Fibroblast of lung (primary cell): ENCODE data around the gene KIAA0753. TPM values are rescaled to one million over a fixed set of nuclear protein-coding genes. Genes with fewer than 3 reads are reported as not detected.

Source experiments
- DNase-seq, 2 donors: peaks; one replicate each; pipeline versions ENCODE4 v3.0.0 to v3.0.0-alpha.2; 2010; ENCODE audit warnings: low read depth in 2 of 2
- H2AFZ ChIP-seq: 2 replicates; pipeline ENCODE4 v1.5.1; 2012; ENCODE audit warnings: low read length, control low read depth, inconsistent platforms
- H3K27ac ChIP-seq: 2 replicates; pipeline ENCODE4 v1.5.1; 2011; ENCODE audit warnings: low read length, control low read depth; ENCODE audit not compliant: insufficient read depth
- H3K27me3 ChIP-seq: 2 replicates; pipeline ENCODE4 v1.5.1; 2011; ENCODE audit warnings: mild to moderate bottlenecking, low read length; ENCODE audit not compliant: control insufficient read depth, insufficient read depth
- H3K36me3 ChIP-seq: 2 replicates; pipeline ENCODE4 v1.5.1; 2011; ENCODE audit warnings: low read length; ENCODE audit not compliant: control insufficient read depth, insufficient read depth
- H3K4me1 ChIP-seq: 2 replicates; pipeline ENCODE4 v1.5.1; 2011; ENCODE audit warnings: low read length; ENCODE audit not compliant: control insufficient read depth, insufficient read depth; ENCODE audit errors: extremely low read depth
- H3K4me2 ChIP-seq: 2 replicates; pipeline ENCODE4 v1.5.1; 2011; ENCODE audit warnings: low read length, control low read depth; ENCODE audit not compliant: insufficient read depth; ENCODE audit errors: extremely low read depth
- H3K4me3 ChIP-seq, 4 experiments: fragments of 200-600 bp in 1 of 4; sonication (generic) in 1 of 4; replicated peaks in 1 of 4; 2 replicates each; pipeline ENCODE4 v1.5.1; 2011 to 2016; ENCODE audit warnings: low read length in 4 of 4, low read depth in 3 of 4, mild to moderate bottlenecking in 3 of 4, control low read depth in 2 of 4, inconsistent platforms in 1 of 4, mixed read lengths in 1 of 4; ENCODE audit not compliant: insufficient read depth in 1 of 4; ENCODE audit errors: control extremely low read depth in 1 of 4
- H3K79me2 ChIP-seq: 2 replicates; pipeline ENCODE4 v1.5.1; 2012; ENCODE audit warnings: mild to moderate bottlenecking, low read length, inconsistent platforms; ENCODE audit not compliant: control insufficient read depth, insufficient read depth
- H3K9ac ChIP-seq: 2 replicates; pipeline ENCODE4 v1.5.1; 2011; ENCODE audit warnings: mild to moderate bottlenecking, low read length, control low read depth; ENCODE audit not compliant: insufficient read depth
- H3K9me3 ChIP-seq: 2 replicates; pipeline ENCODE4 v1.5.1; 2012; ENCODE audit warnings: low read depth, low read length; ENCODE audit not compliant: control insufficient read depth, insufficient read depth
- H4K20me1 ChIP-seq: 2 replicates; pipeline ENCODE4 v1.5.1; 2011; ENCODE audit warnings: low read length; ENCODE audit not compliant: control insufficient read depth, insufficient read depth; ENCODE audit errors: extremely low read depth
- EZH2 ChIP-seq: IDR thresholded peaks from 2 replicates; pipeline ENCODE4 v1.5.1; 2012; ENCODE audit warnings: low read length, control low read depth, mild to moderate bottlenecking; ENCODE audit errors: missing control alignments
- polyA plus RNA-seq, 2 donors: library from polyadenylated mRNA; depleted of rRNA in 1 of 2; stranded (reverse) in 1 of 2; unstranded in 1 of 2; fragments of >200 nt; gene quantifications; 2 replicates each; pipeline ENCODE4 v1.2.1, GENCODE V29; 2011 to 2012; ENCODE audit warnings: missing spikeins in 1 of 2
- total RNA-seq: library from RNA; depleted of rRNA; stranded (reverse); fragments of >200 nt; gene quantifications from 2 replicates; pipeline ENCODE4 v1.2.1, GENCODE V29; 2014
- TF ChIP-seq, protein P1 (sequence below), 2 donors: IDR thresholded peaks in 1 of 2; conservative IDR thresholded peaks in 1 of 2; 1 replicate in 1 of 2; 2 replicates in 1 of 2; pipeline ENCODE4 v1.5.1; 2011 to 2012; ENCODE audit warnings: low read length in 2 of 2, control low read depth in 1 of 2, inconsistent platforms in 1 of 2, low read depth in 1 of 2, mild to moderate bottlenecking in 1 of 2

Gene KIAA0753
- total and polyA plus RNA-seq, 2 donors (not counting 1 experiment from before 2014, with no cell fraction given): 5.8 to 12.9 TPM

DNA sequence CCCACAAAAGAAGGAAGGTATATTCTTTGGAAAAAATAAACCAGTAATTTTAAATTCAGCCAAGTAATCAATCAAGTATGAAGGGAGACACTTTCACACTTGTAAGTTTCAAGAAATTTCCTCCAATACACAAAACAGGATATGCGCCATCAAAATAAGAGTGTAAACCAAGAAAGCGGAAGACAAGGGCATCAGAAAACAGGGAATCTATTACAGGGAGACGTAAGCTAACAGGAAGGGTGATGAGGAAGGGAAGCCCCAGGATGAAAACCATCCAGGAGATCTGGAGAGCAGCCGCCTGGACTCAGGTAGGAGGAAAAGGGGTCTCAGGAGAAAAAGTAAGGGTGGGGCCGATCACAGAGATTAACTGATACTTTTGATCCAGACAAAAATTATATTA, 52.3 kb downstream of the KIAA0753 start:
- Histone ChIP-seq H3K9ac (no peak overlapping the region), H3K4me2 (no peak overlapping the region), H3K4me3 (no peak overlapping the region), H3K36me3 (peaks cover 6% of the 10 kb centered on the region), H3K9me3 (no peaks in the 10 kb centered on the region), H3K27me3 (no peaks in the 10 kb centered on the region), H3K27ac (no peak overlapping the region), H3K79me2 (no peaks in the 10 kb centered on the region), H2AFZ (no peak overlapping the region), H3K4me1 (peaks cover 10% of the 10 kb centered on the region), H4K20me1 (no peaks in the 10 kb centered on the region)
- TF ChIP-seq EZH2: no peak
- TF ChIP-seq, protein P1, sequence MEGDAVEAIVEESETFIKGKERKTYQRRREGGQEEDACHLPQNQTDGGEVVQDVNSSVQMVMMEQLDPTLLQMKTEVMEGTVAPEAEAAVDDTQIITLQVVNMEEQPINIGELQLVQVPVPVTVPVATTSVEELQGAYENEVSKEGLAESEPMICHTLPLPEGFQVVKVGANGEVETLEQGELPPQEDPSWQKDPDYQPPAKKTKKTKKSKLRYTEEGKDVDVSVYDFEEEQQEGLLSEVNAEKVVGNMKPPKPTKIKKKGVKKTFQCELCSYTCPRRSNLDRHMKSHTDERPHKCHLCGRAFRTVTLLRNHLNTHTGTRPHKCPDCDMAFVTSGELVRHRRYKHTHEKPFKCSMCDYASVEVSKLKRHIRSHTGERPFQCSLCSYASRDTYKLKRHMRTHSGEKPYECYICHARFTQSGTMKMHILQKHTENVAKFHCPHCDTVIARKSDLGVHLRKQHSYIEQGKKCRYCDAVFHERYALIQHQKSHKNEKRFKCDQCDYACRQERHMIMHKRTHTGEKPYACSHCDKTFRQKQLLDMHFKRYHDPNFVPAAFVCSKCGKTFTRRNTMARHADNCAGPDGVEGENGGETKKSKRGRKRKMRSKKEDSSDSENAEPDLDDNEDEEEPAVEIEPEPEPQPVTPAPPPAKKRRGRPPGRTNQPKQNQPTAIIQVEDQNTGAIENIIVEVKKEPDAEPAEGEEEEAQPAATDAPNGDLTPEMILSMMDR (conservative IDR thresholded peaks at IDR 0.05 in 1 of 2, IDR thresholded peaks at IDR 0.05 in 1 of 2; ENCODE audit: low read depth in 1 of 2, low read length in 2 of 2): no peak
- no peak for DNase-seq

DNA sequence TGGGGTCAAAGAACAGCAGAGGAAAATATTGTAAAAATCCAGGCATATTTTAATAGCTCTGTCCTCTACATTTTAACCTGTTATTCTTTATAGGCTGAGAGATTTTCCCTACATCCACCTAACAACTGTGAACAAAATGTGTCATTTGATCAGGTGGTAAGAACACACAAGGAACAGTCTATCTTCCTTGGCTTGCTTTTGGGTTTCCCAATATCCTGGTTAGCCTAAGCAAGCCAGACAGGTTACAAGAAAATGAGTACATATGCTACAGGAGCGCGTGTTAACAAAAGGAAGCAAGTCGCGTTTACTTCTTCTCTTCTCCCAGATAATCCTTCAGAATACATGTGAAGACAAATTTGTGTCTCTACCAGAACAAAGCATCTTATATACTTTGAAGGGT, 53.2 kb downstream of the KIAA0753 start:
- Histone ChIP-seq H3K9ac (no peak overlapping the region), H4K20me1 (no peaks in the 10 kb centered on the region), H3K36me3 (peaks cover 6% of the 10 kb centered on the region), H3K79me2 (no peaks in the 10 kb centered on the region), H3K27ac (no peak overlapping the region), H3K4me3 (no peak overlapping the region), H3K4me2 (no peak overlapping the region), H3K9me3 (no peaks in the 10 kb centered on the region), H3K4me1 (peaks cover 10% of the 10 kb centered on the region), H3K27me3 (no peaks in the 10 kb centered on the region), H2AFZ (no peak overlapping the region)
- TF ChIP-seq, protein P1 (conservative IDR thresholded peaks at IDR 0.05 in 1 of 2, IDR thresholded peaks at IDR 0.05 in 1 of 2; ENCODE audit: low read depth in 1 of 2, low read length in 2 of 2): no peak
- TF ChIP-seq EZH2: no peak
- DNase-seq: no peak

DNA sequence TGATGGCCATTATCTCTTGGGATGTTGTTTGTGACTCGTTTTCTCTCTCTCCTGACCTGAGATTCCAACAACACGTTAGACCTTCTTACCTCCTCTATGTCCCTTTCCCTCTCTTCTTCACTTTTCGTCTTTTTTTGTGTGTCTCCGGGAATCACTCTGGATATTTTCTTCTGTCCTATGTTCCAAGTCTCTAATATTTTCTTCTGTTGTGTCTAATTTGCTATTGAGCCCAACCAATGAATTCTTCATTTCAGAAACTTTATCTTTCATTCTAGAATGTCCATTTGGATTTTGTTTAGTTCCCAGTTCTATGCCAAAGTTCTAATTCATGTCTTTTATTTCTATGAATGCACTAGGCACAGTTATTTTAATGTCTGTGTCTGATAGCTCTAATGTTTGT, 57.1 kb downstream of the KIAA0753 start:
- Histone ChIP-seq H4K20me1 (no peaks in the 10 kb centered on the region), H3K27me3 (no peaks in the 10 kb centered on the region), H3K36me3 (peaks cover 2% of the 10 kb centered on the region), H3K9ac (no peak overlapping the region), H2AFZ (no peak overlapping the region), H3K9me3 (no peaks in the 10 kb centered on the region), H3K79me2 (no peaks in the 10 kb centered on the region), H3K4me2 (no peak overlapping the region), H3K4me1 (no peaks in the 10 kb centered on the region), H3K4me3 (no peak overlapping the region), H3K27ac (no peak overlapping the region)
- TF ChIP-seq EZH2: no peak
- TF ChIP-seq, protein P1 (conservative IDR thresholded peaks at IDR 0.05 in 1 of 2, IDR thresholded peaks at IDR 0.05 in 1 of 2; ENCODE audit: low read depth in 1 of 2, low read length in 2 of 2): no peak
- no peak for DNase-seq
